Activated CD4-positive, alpha-beta T cell treated with anti-CD3 and anti-CD28 coated beads, Interleukin-2, amount 50 U/mL, for 16 hours (primary cell): ENCODE results near the gene KATNAL1.
A peak's percentile ranks its signal among the peaks of the same experiment; 100 is the strongest.
"Not testable (repeated sequence)": the region's sequence is repeated elsewhere in the genome, so short reads cannot be mapped to it uniquely, and the experiment has no call there.

ENCODE experiments used
- DNase-seq: peaks from one replicate; pipeline ENCODE4 v3.0.0-alpha.2; 2020

The KATNAL1 gene

GRCh38 chr13:30290812-30291436 is 16.4 kb downstream of the KATNAL1 start:
- no peak for DNase-seq

DNA sequence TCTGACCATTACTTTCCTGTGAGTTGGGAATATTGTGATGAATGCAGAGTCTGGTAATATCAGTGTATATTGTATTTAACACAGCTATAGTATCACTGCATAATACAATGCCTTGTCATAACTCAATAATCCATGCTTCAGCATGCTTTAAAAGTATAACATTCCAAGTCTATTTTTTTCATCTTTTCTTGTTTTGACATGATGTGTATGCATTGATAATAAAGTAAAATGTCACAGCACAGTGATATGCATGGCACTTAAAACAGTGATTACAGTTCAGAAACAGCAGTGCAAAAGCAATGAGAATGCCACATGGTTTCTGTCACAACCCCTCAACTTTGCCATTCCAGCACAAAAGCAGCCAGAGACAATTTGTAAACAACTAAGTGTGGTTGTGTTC is 17.8 kb downstream of the KATNAL1 start:
- DNase-seq = no peak

- DNase-seq = not testable (repeated sequence)
Observed at GRCh38 chr13:30286059-30286458, 21.3 kb downstream of the KATNAL1 start.

DNA sequence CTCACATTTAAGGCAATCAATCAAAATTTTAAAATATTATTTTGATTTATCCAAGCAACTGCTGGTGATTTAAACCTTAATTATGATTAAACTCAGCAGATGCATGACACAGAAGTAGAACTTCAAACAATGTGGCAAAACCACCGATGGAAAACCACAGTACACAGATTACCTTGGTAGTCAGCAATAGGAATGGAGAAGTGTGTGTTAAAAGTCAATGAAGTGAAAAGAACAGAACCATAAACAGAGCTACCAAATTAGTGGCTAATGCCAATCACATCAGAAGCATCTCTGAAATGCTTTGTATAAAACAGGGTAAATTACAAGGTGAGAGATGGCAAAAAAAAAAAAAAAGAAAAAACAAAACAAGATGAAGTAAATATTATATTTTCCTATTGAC is 31.2 kb downstream of the KATNAL1 start:
- DNase-seq = peak; percentile 29

DNA sequence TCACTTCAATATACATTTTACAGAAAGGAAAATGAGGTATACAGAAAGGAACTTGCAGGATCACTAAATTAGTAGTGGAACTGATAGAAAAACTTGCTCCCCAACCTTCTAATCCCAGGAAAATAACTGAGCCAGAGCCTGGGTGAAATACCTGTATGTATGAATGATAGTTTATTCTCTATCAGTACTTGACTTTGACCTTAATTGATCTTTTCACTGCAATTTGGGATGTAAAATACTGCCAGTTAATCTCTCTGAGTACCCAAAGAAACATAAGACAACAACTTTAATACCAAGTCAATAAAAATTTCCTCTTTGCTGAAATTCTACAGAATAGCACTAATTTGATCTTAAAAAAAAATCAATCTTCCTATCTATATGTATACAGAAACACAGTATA is 33.3 kb downstream of the KATNAL1 start:
- DNase-seq = no peak

DNA sequence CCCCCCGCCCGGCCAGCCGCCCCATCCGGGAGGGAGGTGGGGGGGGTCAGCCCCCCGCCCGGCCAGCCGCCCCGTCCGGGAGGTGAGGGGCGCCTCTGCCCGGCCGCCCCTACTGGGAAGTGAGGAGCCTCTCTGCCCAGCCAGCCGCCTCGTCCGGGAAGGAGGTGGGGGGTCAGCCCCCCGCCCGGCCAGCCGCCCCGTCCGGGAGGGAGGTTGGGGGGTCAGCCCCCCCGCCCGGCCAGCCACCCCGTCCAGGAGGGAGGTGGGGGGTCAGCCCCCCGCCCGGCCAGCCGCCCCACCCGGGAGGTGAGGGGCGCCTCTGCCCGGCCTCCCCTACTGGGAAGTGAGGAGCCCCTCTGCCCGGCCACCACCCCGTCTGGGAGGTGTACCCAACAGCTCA is 37.3 kb downstream of the KATNAL1 start:
- DNase-seq = not testable (repeated sequence)

DNA sequence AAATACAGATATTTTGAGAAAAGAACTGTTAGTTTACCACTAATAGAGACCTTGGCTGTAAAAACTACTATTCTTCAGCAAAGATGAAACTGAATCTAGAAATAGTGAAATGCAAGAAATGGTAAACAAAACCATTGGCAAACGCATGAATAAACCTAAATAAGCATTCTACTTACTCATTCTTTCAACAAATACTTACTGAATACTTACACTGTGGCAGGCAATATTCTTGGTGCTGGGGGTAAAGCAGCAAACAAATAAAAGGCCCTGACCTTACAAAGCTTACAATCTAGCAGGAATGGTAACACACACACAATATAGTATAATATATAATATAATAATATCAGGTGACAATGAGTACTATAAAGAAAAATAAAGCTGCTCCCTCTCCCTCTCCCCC is 38.7 kb downstream of the KATNAL1 start:
- no peak for DNase-seq

DNA sequence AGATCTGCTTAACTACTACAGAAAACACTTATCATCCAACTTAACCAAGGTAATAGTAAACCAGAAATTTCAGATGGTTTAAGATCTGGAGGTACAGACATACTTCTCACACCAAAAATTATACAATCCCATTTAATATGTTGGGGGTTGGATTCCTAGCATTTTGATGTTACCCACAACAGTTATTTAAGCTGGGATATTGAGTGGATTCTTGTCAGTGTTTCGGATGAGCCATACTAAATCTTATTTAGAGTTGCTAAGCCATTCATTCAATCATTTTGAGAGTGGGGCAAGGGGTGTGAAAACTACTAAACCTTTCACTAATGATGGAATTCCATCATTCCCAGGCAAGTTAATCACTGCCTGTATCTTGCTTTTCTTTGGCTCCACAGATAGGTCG is 40.6 kb downstream of the KATNAL1 start:
- no peak for DNase-seq

- DNase-seq = not testable (repeated sequence)
Observed at GRCh38 chr13:30259149-30259733, 48.1 kb downstream of the KATNAL1 start.

GRCh38 chr13:30257468-30258099 is 49.8 kb downstream of the KATNAL1 start:
- no peak for DNase-seq

- DNase-seq = no peak
Observed at GRCh38 chr13:30256713-30257467, 50.5 kb downstream of the KATNAL1 start.

DNA sequence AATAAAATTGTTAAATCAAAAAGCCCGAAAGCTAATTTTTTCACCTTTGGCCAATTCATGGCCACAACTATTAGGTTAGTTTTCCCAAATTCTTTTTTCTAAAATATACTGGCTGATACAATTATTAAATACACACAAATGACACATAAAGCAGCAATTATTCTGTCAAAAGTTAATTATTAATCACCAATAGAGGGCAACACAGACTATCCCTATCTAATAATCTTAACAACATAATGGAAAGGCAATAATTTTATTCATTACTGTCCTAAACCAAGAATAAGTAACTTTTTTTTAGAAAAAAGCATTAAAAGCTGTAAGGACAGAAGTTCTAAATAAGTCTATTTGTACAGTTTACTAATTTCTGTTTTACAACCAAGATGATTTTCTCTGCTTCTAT is 51.7 kb downstream of the KATNAL1 start:
- DNase-seq = no peak

DNA sequence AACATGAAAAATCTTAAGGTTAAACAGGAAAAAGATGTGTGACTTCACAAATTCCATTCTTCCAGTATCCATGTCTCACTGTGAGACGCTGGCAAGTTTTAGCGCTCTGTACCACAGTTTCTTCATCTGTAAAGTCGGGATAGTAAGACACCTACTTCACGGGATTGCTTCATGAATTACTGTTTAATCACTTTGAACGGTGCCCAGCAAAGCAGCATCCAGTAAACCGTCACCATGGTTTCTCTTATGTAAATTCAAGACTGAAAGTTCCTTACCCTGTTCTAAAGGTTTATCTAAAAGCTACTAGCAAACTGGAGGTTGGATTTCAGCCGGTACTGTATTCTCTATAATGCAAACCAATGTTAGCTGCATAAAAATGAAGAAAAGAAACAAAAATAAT is 53.5 kb downstream of the KATNAL1 start:
- DNase-seq = peak; percentile 50

- DNase-seq = no peak
Observed at GRCh38 chr13:30247406-30247805, 59.9 kb downstream of the KATNAL1 start.

DNA sequence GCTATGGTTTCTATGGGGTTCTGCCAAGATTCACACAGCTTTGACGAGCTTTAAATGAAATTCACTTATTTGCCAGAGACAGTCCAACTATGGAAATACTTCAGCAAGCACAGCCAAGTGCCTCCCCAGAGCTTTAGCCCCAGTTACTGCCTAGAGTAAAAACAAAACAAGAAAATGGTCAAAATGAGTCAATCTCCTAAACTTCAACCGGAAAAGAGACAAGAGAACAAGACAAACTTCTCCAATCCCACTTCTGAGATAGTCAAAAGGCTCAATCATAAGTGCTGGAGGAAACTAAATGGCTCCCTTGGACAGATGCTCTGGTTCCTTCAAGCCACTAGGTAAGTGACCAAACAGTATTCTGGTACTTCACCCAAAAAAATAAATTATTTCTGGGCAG is 65.8 kb downstream of the KATNAL1 start:
- peak; percentile 85 for DNase-seq

DNA sequence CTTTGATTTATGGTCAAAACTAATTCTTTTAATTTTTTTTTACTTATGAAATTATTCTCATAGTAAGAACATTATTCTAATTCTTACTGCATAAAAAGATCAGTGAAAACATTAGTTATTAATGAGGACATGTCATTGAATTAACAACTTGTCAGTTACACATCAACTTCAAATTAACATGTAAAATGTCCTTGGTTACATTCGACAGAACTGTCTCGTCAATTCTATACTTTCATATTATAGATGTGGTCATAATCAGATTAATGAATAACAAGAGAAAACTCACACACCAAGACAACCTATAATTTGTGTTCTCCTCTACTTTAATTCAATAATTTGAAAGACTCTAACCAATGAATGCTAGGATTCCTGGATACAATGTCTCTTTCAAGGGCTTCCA is 66.7 kb downstream of the KATNAL1 start:
- no peak for DNase-seq

GRCh38 chr13:30235216-30235615 is 72.1 kb downstream of the KATNAL1 start:
- DNase-seq = no peak

- no peak for DNase-seq
Observed at GRCh38 chr13:30234619-30235162, 72.7 kb downstream of the KATNAL1 start.

DNA sequence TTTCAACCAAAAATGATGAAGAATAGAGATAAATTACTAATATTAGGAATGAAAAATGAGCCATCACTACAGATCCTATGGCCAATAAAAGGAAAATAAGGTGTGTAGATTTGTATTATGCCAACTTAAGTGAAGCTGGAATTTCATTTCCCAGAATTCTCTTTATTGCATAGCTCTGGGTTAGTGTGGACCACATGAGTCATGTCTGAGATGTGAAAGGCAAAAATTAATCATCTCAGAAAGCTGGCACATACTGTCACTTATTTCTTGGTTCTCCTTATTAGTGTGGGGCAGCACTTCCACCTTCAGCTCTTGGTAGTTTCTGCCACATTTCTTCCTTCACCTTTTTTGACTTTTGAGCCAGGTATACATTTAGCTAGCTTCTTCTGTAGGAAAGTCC is 82.6 kb downstream of the KATNAL1 start:
- peak; percentile 83 for DNase-seq

- DNase-seq = peak; percentile 57
Observed at GRCh38 chr13:30222254-30222653, 85.1 kb downstream of the KATNAL1 start.

DNA sequence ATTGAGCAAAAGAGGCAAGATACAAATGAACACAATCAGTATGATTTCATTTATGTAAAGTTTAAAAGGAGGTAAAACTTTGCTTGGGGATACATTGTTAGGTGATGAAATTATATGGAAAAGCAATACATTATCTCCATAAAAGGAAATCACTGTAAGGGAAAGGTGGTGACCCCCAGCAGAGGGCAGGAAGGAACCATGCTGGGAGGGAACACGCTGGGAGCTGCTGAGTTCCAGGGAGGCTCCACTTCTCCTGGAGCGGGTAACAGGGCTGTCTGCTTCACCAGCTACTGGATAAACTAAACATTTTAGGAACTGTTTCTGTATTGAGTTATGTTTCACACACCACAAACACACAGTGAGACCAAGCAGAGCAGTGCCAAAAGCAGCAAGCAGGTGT is 91.2 kb downstream of the KATNAL1 start:
- no peak for DNase-seq

- no peak for DNase-seq
Observed at GRCh38 chr13:30212256-30212655, 95.1 kb downstream of the KATNAL1 start.

DNA sequence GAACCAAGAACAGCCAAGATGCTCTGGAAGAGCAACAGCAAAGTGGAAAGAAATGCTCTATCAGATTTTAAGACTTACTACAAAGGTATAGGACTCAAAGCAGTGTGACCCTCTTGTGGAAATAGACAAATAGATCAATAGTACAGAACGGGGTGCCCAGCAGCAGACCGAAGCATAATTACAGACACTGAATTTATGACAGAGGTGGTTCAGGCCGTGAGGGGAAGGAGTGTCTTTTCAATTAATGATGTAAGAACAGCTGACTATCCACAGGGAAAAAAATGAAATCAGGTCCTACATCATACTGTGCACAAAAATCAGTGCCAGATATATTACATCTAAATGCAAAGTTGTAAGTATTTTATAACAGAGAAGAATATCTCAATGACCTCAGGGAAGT is 95.6 kb downstream of the KATNAL1 start:
- DNase-seq = no peak

DNA sequence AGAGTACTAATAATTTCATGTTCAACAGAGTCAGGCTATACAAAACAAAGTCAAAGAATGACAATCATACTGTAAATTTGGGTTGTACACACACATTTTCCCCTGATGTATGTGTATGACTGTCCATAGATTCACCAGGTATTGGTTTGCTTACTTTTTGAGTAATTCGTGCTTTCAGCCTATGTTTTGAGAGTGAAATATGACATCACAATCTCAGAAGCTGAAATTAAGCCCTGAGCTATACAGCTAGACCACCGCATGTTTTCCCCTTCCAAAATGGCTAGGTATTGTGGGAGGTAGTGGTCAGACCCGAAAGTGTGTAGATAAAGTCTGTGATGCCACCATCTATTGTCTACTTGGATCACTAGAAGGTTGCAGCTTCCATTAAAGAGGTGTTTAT is 102.8 kb downstream of the KATNAL1 start:
- DNase-seq = peak; percentile 39
